Caco-2 (cell line): Measurements from ENCODE around the gene GNG7. TPM values are rescaled to one million over a fixed set of nuclear protein-coding genes. Genes with fewer than 3 reads are reported as not detected.

Experiments
- BruUV-seq: library from RNA; stranded (reverse); fragments of 400-500 nt; replicated peaks from 2 replicates; lab custom pipeline; 2021; lab: Mats Ljungman, UMichigan
- CTCF ChIA-PET: fragments of 300-600 bp; sonication (Branson Sonifier 250); formaldehyde crosslinking; loops from one replicate; lab custom pipeline; 2022; ENCODE audit warnings: antibody characterized with exemption; lab: Charles Lee
- POLR2A ChIA-PET: fragments of 300-600 bp; sonication (Branson Sonifier 250); formaldehyde crosslinking; loops from one replicate; lab custom pipeline; 2022; ENCODE audit warnings: antibody characterized with exemption; lab: Charles Lee
- DNase-seq, 2 experiments: peaks; one replicate each; pipeline versions ENCODE4 v3.0.0 to v3.0.0-alpha.2; 2020 to 2022
- H3K27me3 ChIP-seq: replicated peaks from 2 replicates; pipeline ENCODE4 v1.6.0; 2011; ENCODE audit warnings: low read length; ENCODE audit not compliant: control insufficient read depth, insufficient read depth
- H3K36me3 ChIP-seq: 2 replicates; pipeline ENCODE4 v1.5.1; 2011; ENCODE audit warnings: low read length; ENCODE audit not compliant: control insufficient read depth, insufficient read depth
- H3K4me1 ChIP-seq: fragments of 250-450 bp; sonication (Bioruptor Pico); 2 replicates; pipeline ENCODE4 v1.5.1; 2020; ENCODE audit warnings: mild to moderate bottlenecking
- H3K4me3 ChIP-seq: 2 replicates; pipeline ENCODE4 v1.5.1; 2011; ENCODE audit warnings: low read depth, mild to moderate bottlenecking, control low read depth, low read length
- H3K9me3 ChIP-seq: fragments of 250-450 bp; sonication (Bioruptor Pico); 2 replicates; pipeline ENCODE4 v1.5.1; 2020; ENCODE audit warnings: mild to moderate bottlenecking, moderate library complexity
- H3K27ac Mint-ChIP-seq: one replicate; pipeline ENCODE4 v1.8.0; 2022; ENCODE audit warnings: mixed read lengths; ENCODE audit not compliant: unreplicated experiment
- H3K27me3 Mint-ChIP-seq: one replicate; pipeline ENCODE4 v1.8.0; 2022; ENCODE audit warnings: mixed read lengths; ENCODE audit not compliant: insufficient read depth, unreplicated experiment
- H3K36me3 Mint-ChIP-seq: one replicate; pipeline ENCODE4 v1.8.0; 2022; ENCODE audit warnings: mild to moderate bottlenecking, mixed read lengths; ENCODE audit not compliant: insufficient read depth, unreplicated experiment
- H3K4me1 Mint-ChIP-seq: one replicate; pipeline ENCODE4 v1.8.0; 2022; ENCODE audit warnings: low read depth, mixed read lengths; ENCODE audit not compliant: unreplicated experiment
- H3K4me3 Mint-ChIP-seq: one replicate; pipeline ENCODE4 v1.8.0; 2022; ENCODE audit warnings: mild to moderate bottlenecking, moderate library complexity, mixed read lengths; ENCODE audit not compliant: unreplicated experiment
- H3K9me3 Mint-ChIP-seq: one replicate; pipeline ENCODE4 v1.8.0; 2022; ENCODE audit warnings: mixed read lengths; ENCODE audit not compliant: unreplicated experiment
- CTCF ChIP-seq, 2 experiments: fragments of 200-600 bp in 1 of 2; IDR thresholded peaks; 1 replicate in 1 of 2; 2 replicates in 1 of 2; pipeline versions ENCODE4 v1.5.1 to v1.8.0; 2011 to 2022; ENCODE audit warnings: antibody characterized with exemption in 1 of 2, control low read depth in 1 of 2, inconsistent platforms in 1 of 2, low read depth in 1 of 2, low read length in 1 of 2, mild to moderate bottlenecking in 1 of 2, moderate library complexity in 1 of 2; ENCODE audit not compliant: insufficient read depth in 1 of 2, severe bottlenecking in 1 of 2, unreplicated experiment in 1 of 2
- intact Hi-C: fragments of 100-400 bp; cut with micrococcal nuclease; formaldehyde crosslinking; loops from one replicate; pipeline ENCODE4 v1.10.0; 2022; ENCODE audit not compliant: unreplicated experiment
- total RNA-seq: library from RNA; stranded (reverse); gene quantifications from 2 replicates; pipeline ENCODE4 v1.2.3, GENCODE V29; 2022

GNG7 gene
- total RNA-seq, 1 experiment from 2014 or later: 0.43 TPM

GRCh38 chr19:2629491-2630351, 72.8 kb downstream of the GNG7 start:
- POLR2A ChIA-PET: no interaction called here
- peaks cover 16% of the 10 kb centered on the region; the same call in 1 of the 2 replicates for H3K9me3 ChIP-seq
- Mint-ChIP-seq H3K9me3 (peaks cover 18% of the 10 kb centered on the region), H3K27ac (no peak overlapping the region), H3K4me3 (no peak overlapping the region), H3K36me3 (peaks cover 6% of the 10 kb centered on the region), H3K4me1 (no peaks in the 10 kb centered on the region), H3K27me3 (no peaks in the 10 kb centered on the region)
- no peak for DNase-seq
- BruUV-seq: no TSS peak
- CTCF ChIA-PET: no interaction called here
- H3K4me3 ChIP-seq: no peak overlapping the region
- H3K4me1 ChIP-seq: no peaks in the 10 kb centered on the region
- H3K27me3 ChIP-seq: no peaks in the 10 kb centered on the region
- H3K36me3 ChIP-seq: no peaks in the 10 kb centered on the region
- TF ChIP-seq CTCF (IDR thresholded peaks at IDR 0.05; ENCODE audit: insufficient read depth in 1 of 2, low read depth in 1 of 2, low read length in 1 of 2, severe bottlenecking in 1 of 2, unreplicated experiment in 1 of 2): no peak
- intact Hi-C loops: no loop called here

GRCh38 chr19:2628597-2628996, 73.9 kb downstream of the GNG7 start:
- intact Hi-C loops: no loop called here
- H3K27me3 Mint-ChIP-seq: no peaks in the 10 kb centered on the region
- peaks cover 16% of the 10 kb centered on the region; the same call in 1 of the 2 replicates for H3K9me3 ChIP-seq
- peaks cover 18% of the 10 kb centered on the region for H3K9me3 Mint-ChIP-seq
- no peak for TF ChIP-seq CTCF (IDR thresholded peaks at IDR 0.05; ENCODE audit: insufficient read depth in 1 of 2, low read depth in 1 of 2, low read length in 1 of 2, severe bottlenecking in 1 of 2, unreplicated experiment in 1 of 2)
- H3K4me3 ChIP-seq: no peak overlapping the region
- ChIA-PET CTCF (no interaction called here), POLR2A (no interaction called here)
- no peak for DNase-seq
- H3K4me1 ChIP-seq: no peaks in the 10 kb centered on the region
- H3K4me3 Mint-ChIP-seq: no peak overlapping the region
- H3K36me3 ChIP-seq: no peaks in the 10 kb centered on the region
- no peaks in the 10 kb centered on the region for H3K27me3 ChIP-seq
- no peak overlapping the region for H3K27ac Mint-ChIP-seq
- no TSS peak for BruUV-seq
- no peaks in the 10 kb centered on the region for H3K4me1 Mint-ChIP-seq
- H3K36me3 Mint-ChIP-seq: peaks cover 6% of the 10 kb centered on the region

GRCh38 chr19:2627855-2628254, 74.6 kb downstream of the GNG7 start:
- Mint-ChIP-seq H3K4me3 (no peak overlapping the region), H3K9me3 (peaks cover 18% of the 10 kb centered on the region), H3K36me3 (peaks cover 6% of the 10 kb centered on the region), H3K4me1 (no peaks in the 10 kb centered on the region), H3K27me3 (no peaks in the 10 kb centered on the region), H3K27ac (no peak overlapping the region)
- no peak for TF ChIP-seq CTCF (IDR thresholded peaks at IDR 0.05; ENCODE audit: insufficient read depth in 1 of 2, low read depth in 1 of 2, low read length in 1 of 2, severe bottlenecking in 1 of 2, unreplicated experiment in 1 of 2)
- H3K4me1 ChIP-seq: no peaks in the 10 kb centered on the region
- H3K36me3 ChIP-seq: no peaks in the 10 kb centered on the region
- intact Hi-C loops: no loop called here
- ChIA-PET POLR2A (no interaction called here), CTCF (no interaction called here)
- no peak overlapping the region for H3K4me3 ChIP-seq
- no peaks in the 10 kb centered on the region for H3K27me3 ChIP-seq
- H3K9me3 ChIP-seq: peaks cover 16% of the 10 kb centered on the region; the same call in 1 of the 2 replicates
- BruUV-seq: no TSS peak
- DNase-seq: no peak
